H7 (cell line): ENCODE measurements around the gene AKAP13. TPM values are rescaled to one million over a fixed set of nuclear protein-coding genes. Genes with fewer than 3 reads are reported as not detected.

ENCODE experiments used
- DNase-seq: peaks from one replicate; pipeline ENCODE4 v3.0.0; 2012
- H3K27me3 ChIP-seq: 2 replicates; pipeline ENCODE4 v1.6.0; 2011; ENCODE audit warnings: mild to moderate bottlenecking, low read length; ENCODE audit not compliant: control insufficient read depth, insufficient read depth
- H3K36me3 ChIP-seq: replicated peaks from 2 replicates; pipeline ENCODE4 v1.5.1; 2011; ENCODE audit warnings: low read length; ENCODE audit not compliant: control insufficient read depth, insufficient read depth
- H3K4me3 ChIP-seq: 2 replicates; pipeline ENCODE4 v1.5.1; 2011; ENCODE audit warnings: low read depth, mild to moderate bottlenecking, control low read depth, low read length, moderate library complexity; ENCODE audit not compliant: insufficient read depth
- total RNA-seq: library from RNA; depleted of rRNA; stranded (reverse); fragments of >200 nt; shearing (Covaris generic); gene quantifications from 2 replicates; pipeline ENCODE4 v1.2.3, GENCODE V29; 2014

The AKAP13 gene
- total RNA-seq, 1 experiment from 2014 or later: 26.2 TPM

DNA sequence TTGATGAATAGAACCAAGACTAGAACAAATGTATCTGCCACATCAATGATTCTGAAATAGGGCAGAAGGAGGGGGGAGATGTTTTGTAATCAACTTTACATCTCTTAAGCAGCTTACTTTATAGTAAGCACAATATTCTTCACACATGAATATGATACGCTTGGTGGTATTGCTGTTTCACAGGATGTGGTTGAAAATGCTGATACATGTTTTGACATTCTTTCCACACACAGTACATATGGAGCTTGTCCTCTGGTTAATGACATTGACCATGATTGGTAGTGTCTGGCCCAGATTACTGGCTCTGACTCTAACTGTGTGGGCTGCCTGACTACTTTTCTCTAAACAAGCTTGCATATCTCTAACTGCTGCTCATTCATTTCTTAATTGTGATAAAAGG, 245.5 kb downstream of the AKAP13 start:
- Histone ChIP-seq H3K4me3 (no peak overlapping the region), H3K27me3 (no peaks in the 10 kb centered on the region), H3K36me3 (no peaks in the 10 kb centered on the region)
- no peak for DNase-seq

DNA sequence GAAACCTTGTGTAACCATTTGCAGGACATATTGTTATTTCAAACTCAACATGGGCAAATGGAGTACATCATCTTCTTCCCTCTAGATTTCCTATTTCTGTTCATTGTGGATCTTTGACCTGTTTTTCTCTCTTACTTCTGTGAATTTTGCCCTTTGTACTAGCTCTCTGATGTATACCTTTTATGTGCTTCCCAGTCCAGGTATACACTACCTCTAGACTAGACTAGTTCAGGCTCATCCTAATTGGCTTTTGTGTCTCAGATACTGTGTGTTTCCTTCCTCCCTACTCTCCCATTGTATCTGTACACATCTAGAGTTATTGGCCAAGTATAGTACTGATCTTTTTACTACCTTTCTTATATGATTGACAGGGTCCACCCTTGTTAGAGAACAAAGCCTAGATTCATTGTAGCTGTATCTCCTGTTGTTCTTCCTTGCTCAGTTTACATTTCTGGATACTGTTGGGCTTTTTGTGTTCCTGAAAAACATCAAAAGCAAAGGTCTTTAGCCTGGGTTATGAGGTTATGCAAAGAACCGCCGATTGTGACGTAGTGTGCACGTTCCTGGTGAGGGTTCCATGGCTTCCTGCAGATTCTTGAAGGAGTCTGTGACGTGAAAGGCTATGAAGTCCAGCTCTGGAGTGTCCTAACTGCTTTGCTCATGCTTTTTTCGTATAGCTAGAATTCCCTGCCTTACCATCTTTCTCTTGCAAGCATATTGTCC, 247.0 kb downstream of the AKAP13 start:
- H3K36me3 ChIP-seq: no peaks in the 10 kb centered on the region
- H3K4me3 ChIP-seq: no peak overlapping the region
- DNase-seq: no peak
- H3K27me3 ChIP-seq: no peaks in the 10 kb centered on the region

DNA sequence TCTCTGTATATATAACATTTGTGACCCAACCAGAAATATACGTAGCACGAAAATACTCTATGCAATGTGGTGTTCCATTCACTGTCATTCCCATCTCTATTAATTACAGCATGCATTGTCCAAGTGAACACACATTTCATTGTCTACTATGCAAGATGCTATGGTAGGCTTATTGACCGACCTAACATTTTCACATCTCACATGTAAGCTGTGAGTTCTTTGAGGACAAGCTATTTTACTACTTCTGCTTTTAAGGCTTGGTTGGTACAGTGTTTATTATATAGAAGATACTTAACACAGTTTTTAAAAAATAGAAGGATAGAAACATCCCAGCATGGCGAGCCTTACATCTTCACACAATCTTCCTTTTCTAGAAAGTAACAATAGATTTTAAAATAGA, 249.9 kb downstream of the AKAP13 start:
- Histone ChIP-seq H3K4me3 (no peak overlapping the region), H3K27me3 (no peaks in the 10 kb centered on the region), H3K36me3 (no peaks in the 10 kb centered on the region)
- DNase-seq: no peak

DNA sequence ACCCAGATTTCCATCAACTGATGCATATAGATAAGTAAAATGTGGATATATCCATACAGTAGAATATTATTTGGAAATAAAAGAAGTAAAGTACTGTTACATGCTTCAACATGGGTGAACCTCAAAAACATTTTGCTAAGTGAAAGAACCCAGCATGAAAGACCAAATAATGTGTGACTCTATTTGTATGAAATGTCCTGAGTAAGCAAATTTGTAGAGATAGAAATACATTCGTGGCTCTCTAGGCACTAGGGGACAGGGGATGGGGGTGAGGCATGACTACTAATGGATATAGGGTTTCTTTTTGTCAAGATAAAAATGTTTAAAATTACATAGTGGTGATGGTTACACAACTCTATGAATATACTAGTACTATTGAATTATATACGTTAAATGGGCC, 250.6 kb downstream of the AKAP13 start:
- DNase-seq: no peak
- Histone ChIP-seq H3K36me3 (no peaks in the 10 kb centered on the region), H3K4me3 (no peak overlapping the region), H3K27me3 (no peaks in the 10 kb centered on the region)

DNA sequence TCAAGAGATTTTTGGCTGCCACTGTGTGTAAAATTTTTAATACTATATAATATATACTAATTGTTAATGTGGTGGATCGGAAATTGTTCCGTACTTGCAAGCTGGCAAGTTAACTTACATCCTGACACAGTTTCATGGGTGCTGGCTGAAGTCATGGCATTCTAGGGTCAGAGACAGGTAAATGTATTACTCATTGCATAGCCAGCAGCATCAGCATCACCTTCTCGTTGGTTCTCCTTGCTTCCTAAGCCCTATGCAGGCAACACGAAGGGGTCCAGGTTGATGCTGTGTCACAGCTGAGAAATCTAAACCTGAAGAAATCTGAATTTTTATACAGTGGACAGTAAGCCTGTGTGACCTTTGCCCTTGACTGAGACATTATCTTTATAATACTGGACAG, 251.6 kb downstream of the AKAP13 start:
- no peak for DNase-seq
- Histone ChIP-seq H3K4me3 (no peak overlapping the region), H3K36me3 (no peaks in the 10 kb centered on the region), H3K27me3 (no peaks in the 10 kb centered on the region)

DNA sequence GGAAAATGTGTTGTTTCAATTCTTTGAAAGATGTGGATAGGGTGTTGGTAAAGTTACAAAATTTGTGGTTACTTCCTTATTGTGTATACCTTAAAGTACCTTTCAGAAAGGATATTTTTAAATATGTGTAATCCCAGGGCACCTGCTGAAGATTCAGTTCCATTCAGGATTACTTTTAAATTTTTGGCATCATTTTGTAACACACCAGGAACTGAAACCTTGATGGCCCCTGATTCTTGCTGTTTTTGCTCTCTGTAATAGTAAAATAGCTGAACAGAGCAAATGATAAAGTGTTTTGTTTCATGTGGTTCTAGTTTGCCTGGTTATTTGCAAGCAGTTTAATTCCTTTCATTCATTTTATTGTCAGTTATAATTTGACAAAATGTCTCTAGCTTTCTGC, 253.5 kb downstream of the AKAP13 start:
- DNase-seq: no peak
- no peaks in the 10 kb centered on the region for H3K27me3 ChIP-seq
- no peaks in the 10 kb centered on the region for H3K36me3 ChIP-seq
- H3K4me3 ChIP-seq: no peak overlapping the region

DNA sequence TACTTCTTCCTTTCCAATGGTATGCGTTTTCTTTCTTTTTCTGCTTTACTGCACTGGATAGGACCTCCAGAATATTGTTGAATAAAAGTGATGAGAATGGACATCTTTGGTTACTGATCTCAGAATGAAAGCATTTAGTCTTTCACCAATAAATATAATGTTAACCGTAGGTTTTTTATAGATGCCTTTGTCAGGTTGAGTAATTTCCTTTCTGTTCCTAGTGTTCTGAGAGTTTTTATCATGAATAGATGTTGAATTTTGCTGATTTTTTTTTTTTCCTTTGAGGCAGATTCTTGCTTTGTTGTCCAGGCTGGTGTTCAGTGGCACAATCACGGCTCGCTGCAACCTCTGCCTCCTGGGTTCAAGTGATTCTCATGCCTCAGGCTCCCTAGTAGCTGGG, 255.9 kb downstream of the AKAP13 start:
- H3K27me3 ChIP-seq: no peaks in the 10 kb centered on the region
- H3K36me3 ChIP-seq: no peaks in the 10 kb centered on the region
- H3K4me3 ChIP-seq: no peak overlapping the region
- DNase-seq: no peak

DNA sequence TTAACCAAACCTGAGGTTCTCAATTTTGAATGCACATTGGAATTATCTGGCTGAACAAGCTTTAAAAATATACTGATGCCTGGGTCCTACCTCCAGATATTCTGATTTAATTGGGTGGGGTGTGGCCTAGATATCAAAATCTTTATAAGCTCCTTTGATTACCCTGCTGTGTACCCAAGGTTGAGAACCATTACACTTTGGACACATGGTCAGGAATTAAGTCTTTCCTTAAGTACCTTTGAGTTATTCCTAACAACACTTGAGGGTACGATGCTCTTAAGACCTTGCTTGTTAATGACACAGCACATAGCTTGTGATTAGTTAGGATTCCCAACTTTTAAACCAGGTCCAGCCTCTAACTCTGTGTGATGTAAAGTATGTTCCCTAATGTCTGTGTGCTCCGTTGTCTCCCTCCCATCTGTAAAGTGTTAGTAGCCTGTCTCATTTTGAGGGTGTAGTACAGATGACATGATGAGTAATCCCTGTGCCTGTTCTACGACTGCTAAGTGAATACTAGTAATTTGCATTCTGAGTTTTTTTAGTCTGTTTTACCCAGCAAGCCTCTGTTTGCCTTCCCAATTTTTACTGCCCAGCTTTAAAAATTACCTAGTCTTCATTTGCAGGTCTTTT, 259.5 kb downstream of the AKAP13 start:
- Histone ChIP-seq H3K36me3 (no peaks in the 10 kb centered on the region), H3K4me3 (no peak overlapping the region), H3K27me3 (no peaks in the 10 kb centered on the region)
- DNase-seq: no peak

DNA sequence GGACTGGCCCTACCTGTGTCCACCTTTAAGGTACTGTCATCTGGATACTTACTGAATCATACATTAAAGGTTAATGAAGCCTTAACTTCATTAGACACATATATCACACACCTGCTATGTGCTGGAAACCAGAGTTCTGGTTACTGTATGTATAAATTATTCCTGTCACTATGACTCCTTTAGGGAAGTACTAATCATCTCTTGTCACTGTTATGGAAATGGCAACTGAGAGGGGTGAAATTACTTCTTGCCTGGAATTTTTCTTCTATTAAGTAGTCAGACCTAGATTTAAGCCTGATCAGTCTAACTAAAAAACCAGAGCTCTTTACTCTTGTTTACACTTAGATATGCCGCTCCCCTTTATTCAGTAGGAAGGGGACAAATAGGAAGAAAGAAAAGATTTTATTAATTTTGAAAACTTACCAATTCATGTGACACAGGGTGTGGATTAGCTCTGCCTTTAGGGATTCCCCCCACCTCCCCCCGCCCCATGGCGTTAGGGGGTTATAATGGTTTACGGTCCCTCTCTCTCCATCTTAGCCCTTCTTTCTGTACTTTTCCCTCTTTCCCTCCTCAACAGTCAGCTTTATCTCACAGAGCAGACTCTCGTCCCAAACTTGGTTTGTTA, 261.8 kb downstream of the AKAP13 start:
- H3K4me3 ChIP-seq: no peak overlapping the region
- no peaks in the 10 kb centered on the region for H3K36me3 ChIP-seq
- peak; percentile 10 for DNase-seq
- no peaks in the 10 kb centered on the region for H3K27me3 ChIP-seq

DNA sequence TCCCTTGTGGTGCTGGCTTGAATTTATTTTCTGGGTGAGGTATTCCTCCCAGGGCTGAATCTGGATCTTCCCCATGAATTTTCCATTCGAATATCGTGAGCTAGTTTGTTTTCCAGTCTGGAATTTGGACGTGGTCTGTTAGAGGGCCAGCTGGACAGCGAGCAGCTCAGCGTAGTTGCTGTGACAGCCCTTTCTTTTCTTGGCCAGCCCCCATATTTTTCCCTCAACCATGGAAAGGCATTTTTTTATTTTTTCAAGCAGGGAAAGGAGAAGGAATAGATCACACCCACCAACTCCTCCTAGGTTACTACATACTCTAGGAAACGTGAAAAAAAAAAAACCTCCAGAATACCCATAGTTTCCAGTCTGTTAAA, 262.3 kb downstream of the AKAP13 start:
- no peaks in the 10 kb centered on the region for H3K36me3 ChIP-seq
- H3K27me3 ChIP-seq: no peaks in the 10 kb centered on the region
- no peak overlapping the region for H3K4me3 ChIP-seq
- DNase-seq: no peak

DNA sequence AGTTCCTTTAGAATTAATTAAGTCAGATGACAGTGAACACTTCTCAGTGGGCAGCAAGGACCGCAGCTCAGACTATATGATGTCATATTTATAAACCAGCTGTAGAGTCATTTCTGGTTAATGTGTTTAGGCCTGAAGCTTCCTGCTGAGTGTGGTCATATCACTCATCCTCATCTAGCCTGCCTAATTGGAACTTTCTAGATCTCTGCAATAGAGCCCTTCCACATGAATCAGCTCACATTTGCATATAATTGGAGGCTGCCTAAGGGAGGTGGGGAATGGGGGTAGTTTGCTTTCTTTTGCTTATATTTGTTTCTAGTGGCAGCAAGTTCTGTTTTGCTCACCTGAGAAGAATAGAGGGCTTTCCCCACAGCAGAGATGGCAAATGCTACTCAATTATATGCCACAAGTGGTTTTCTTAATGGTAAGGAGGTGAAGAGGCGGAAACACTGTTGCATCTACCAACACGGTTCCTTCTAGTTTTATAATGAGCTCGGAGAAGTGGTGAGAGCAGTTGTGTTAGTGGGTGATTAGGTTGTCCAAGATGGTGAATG, 266.2 kb downstream of the AKAP13 start:
- Histone ChIP-seq H3K27me3 (no peaks in the 10 kb centered on the region), H3K36me3 (no peaks in the 10 kb centered on the region), H3K4me3 (no peak overlapping the region)
- no peak for DNase-seq

DNA sequence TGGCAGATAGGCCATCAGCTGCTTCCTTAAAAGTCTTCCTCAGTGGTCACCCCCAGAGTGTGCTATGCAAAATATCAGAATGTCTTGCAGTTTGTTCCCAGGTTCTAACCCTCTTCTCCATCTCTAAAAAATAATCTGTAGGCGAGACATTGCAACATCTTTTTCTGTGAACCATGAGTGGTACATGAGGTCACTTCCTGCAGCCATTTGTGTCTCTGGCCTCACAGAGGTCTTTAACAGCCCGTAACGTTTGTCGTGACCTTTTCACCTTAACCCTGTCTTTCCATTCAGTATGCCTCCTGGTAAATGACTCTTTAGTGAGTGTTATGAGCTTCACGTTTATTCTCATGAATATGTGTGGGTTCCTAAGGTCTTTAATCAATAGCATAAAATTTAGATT, 269.0 kb downstream of the AKAP13 start:
- no peaks in the 10 kb centered on the region for H3K27me3 ChIP-seq
- no peaks in the 10 kb centered on the region for H3K36me3 ChIP-seq
- H3K4me3 ChIP-seq: no peak overlapping the region
- no peak for DNase-seq

DNA sequence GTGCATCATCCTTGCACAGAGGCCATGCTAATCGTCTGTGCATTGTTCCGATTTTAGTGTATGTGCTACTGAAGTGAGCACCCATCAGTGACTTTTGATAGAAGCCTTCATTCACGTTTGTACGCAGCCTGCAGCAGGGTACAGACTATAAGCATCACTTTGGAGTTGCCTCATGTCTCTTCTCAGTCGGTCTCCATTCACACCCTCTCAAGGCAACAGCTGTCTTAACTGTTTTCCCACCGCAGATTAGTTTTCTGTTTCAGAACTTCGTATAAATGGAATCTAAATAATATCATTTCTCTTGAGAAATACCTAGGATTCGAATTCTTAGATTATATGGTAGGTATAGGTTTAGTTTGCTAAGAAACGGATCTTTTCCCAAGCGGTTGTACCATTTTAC, 271.1 kb downstream of the AKAP13 start:
- no peak overlapping the region for H3K4me3 ChIP-seq
- DNase-seq: no peak
- H3K36me3 ChIP-seq: no peaks in the 10 kb centered on the region; the same call in 1 of the 2 replicates
- H3K27me3 ChIP-seq: no peaks in the 10 kb centered on the region

DNA sequence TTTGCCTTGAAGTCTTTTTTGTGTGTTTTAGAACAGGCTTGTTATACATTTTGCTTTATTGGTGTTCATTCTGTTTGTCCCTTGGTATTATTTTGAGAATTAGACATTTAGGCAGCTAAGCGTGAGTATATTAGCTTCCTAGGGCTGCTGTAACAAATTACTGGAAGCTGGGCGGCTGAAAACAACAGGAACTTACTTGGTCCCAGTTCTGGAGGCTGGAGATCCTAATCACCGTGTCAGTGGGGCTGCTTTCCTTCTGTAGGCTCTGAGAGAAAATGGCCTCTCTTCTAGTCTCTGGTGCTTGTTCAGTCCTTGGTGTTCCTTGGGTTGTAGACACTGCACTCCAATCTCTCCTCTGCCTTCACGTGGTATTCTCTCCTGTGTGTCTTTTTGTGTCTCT, 272.1 kb downstream of the AKAP13 start:
- no peaks in the 10 kb centered on the region; the same call in 1 of the 2 replicates for H3K36me3 ChIP-seq
- DNase-seq: no peak
- no peaks in the 10 kb centered on the region for H3K27me3 ChIP-seq
- H3K4me3 ChIP-seq: no peak overlapping the region

DNA sequence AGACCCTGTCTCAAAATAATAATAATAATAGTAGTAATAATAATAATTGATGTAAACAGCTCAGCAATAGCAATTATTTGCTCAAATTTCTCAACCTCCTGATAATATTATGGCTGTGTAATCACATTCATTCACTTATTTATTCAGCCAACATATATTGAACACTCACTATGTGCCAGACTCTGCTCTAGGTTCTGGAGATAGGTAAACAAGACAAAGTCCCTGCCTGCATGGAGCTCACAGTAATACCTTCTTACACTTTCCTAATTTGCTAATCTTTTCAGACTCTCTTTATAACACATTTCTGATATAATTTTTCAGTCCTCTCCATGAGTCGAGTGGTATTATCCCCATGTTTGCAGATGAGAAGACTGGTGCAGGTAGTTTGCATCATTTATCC, 276.7 kb downstream of the AKAP13 start:
- no peaks in the 10 kb centered on the region; the same call in 1 of the 2 replicates for H3K36me3 ChIP-seq
- no peaks in the 10 kb centered on the region for H3K27me3 ChIP-seq
- no peak overlapping the region for H3K4me3 ChIP-seq
- DNase-seq: no peak
